DND-41 (cell line): ENCODE results near the gene SNX32.

Source experiments
- ATAC-seq: fragments of 200-7000 bp; cut with Tn5 transposase; 3 replicates; pipeline ENCODE4 v1.9.1; 2021; ENCODE audit warnings: low read depth; ENCODE audit not compliant: insufficient read depth
- DNase-seq: peaks from one replicate; pipeline ENCODE4 v3.0.0-alpha.2; 2020
- H2AFZ ChIP-seq: 2 replicates; pipeline ENCODE4 v1.6.0; 2012; ENCODE audit warnings: low read depth, low read length
- H3K27ac ChIP-seq: 2 replicates; pipeline ENCODE4 v1.5.1; 2012; ENCODE audit warnings: low read length, inconsistent platforms
- H3K27me3 ChIP-seq: fragments of 200-600 bp; sonication (generic); 2 replicates; pipeline ENCODE4 v1.6.0; 2012; ENCODE audit warnings: low read length, mild to moderate bottlenecking, inconsistent platforms; ENCODE audit not compliant: insufficient read depth, poor library complexity
- H3K36me3 ChIP-seq: 2 replicates; pipeline ENCODE4 v1.5.1; 2012; ENCODE audit warnings: low read length, inconsistent platforms; ENCODE audit not compliant: insufficient read depth
- H3K4me1 ChIP-seq: 2 replicates; pipeline ENCODE4 v1.5.1; 2012; ENCODE audit warnings: mild to moderate bottlenecking, low read length; ENCODE audit not compliant: insufficient read depth
- H3K4me2 ChIP-seq: 2 replicates; pipeline ENCODE4 v1.6.0; 2012; ENCODE audit warnings: mild to moderate bottlenecking, moderate library complexity, low read length, inconsistent platforms; ENCODE audit not compliant: insufficient read depth
- H3K4me3 ChIP-seq, 2 experiments: fragments of 200-600 bp in 1 of 2; shearing (Covaris generic) in 1 of 2; 2 replicates each; pipeline ENCODE4 v1.5.1; 2012 to 2016; ENCODE audit warnings: inconsistent platforms in 2 of 2, low read length in 2 of 2, mild to moderate bottlenecking in 2 of 2, low read depth in 1 of 2, moderate library complexity in 1 of 2
- H3K79me2 ChIP-seq: 2 replicates; pipeline ENCODE4 v1.6.0; 2012; ENCODE audit warnings: low read length, inconsistent platforms; ENCODE audit not compliant: insufficient read depth
- H3K9ac ChIP-seq: 2 replicates; pipeline ENCODE4 v1.6.0; 2012; ENCODE audit warnings: low read depth, mild to moderate bottlenecking, inconsistent platforms, low read length, moderate library complexity
- H3K9me3 ChIP-seq: 2 replicates; pipeline ENCODE4 v1.5.1; 2012; ENCODE audit warnings: low read length, moderate library complexity, mild to moderate bottlenecking, inconsistent platforms; ENCODE audit not compliant: insufficient read depth, severe bottlenecking
- H4K20me1 ChIP-seq: 2 replicates; pipeline ENCODE4 v1.6.0; 2012; ENCODE audit warnings: low read length; ENCODE audit not compliant: insufficient read depth
- CTCF ChIP-seq: IDR thresholded peaks from 2 replicates; pipeline ENCODE4 v1.5.1; 2012; ENCODE audit warnings: borderline replicate concordance, low read length, moderate library complexity, mild to moderate bottlenecking; ENCODE audit not compliant: poor library complexity, severe bottlenecking; ENCODE audit errors: extremely low read depth
- EZH2 ChIP-seq: IDR thresholded peaks from 3 replicates; pipeline ENCODE4 v1.6.1; 2012; ENCODE audit warnings: borderline replicate concordance, low read depth, mild to moderate bottlenecking, moderate library complexity, low read length, inconsistent platforms; ENCODE audit not compliant: severe bottlenecking

The SNX32 gene

GRCh38 chr11:65854852-65855837, 21.4 kb downstream of the SNX32 start:
- no peak overlapping the region for H3K9ac ChIP-seq
- H3K9me3 ChIP-seq, result no peaks in the 10 kb centered on the region
- H3K4me3 ChIP-seq, result no peak overlapping the region
- H3K36me3 ChIP-seq, result peaks cover 63% of the 10 kb centered on the region
- H4K20me1 ChIP-seq, result peaks cover 69% of the 10 kb centered on the region
- peaks cover 33% of the 10 kb centered on the region for H3K4me1 ChIP-seq
- H3K27me3 ChIP-seq, result no peaks in the 10 kb centered on the region
- ATAC-seq (no peak), DNase-seq (peak; percentile 6)
- no peak for TF ChIP-seq CTCF
- TF ChIP-seq EZH2, result no peak
- peak overlapping the region; percentile 72; the same call in 1 of the 2 replicates for H3K4me2 ChIP-seq
- H3K79me2 ChIP-seq, result peaks cover 43% of the 10 kb centered on the region
- H2AFZ ChIP-seq, result no peak overlapping the region
- H3K27ac ChIP-seq, result no peak overlapping the region

- H3K4me1 ChIP-seq, result peaks cover 34% of the 10 kb centered on the region
- no peaks in the 10 kb centered on the region for H3K27me3 ChIP-seq
- peak overlapping the region; percentile 72 for H3K4me2 ChIP-seq
- peak overlapping the region; percentile 50 to 72; a peak in 3 of 4 replicates for H3K4me3 ChIP-seq
- H3K9me3 ChIP-seq, result no peaks in the 10 kb centered on the region
- H3K9ac ChIP-seq, result peak overlapping the region; percentile 86
- no peak for ATAC-seq
- peaks cover 50% of the 10 kb centered on the region for H3K79me2 ChIP-seq
- H4K20me1 ChIP-seq, result peaks cover 68% of the 10 kb centered on the region
- DNase-seq, result peak; percentile 2
- H3K36me3 ChIP-seq, result peaks cover 68% of the 10 kb centered on the region
- peak overlapping the region; percentile 84; the same call in 1 of the 2 replicates for H3K27ac ChIP-seq
- TF ChIP-seq CTCF (no peak), EZH2 (no peak)
- no peak overlapping the region for H2AFZ ChIP-seq
Observed at GRCh38 chr11:65855927-65856363, 22.2 kb downstream of the SNX32 start.

- no peak for ATAC-seq
- Histone ChIP-seq H3K4me3 (peak overlapping the region; percentile 50 to 72), H3K4me2 (peak overlapping the region; percentile 72), H3K36me3 (peaks cover 70% of the 10 kb centered on the region), H3K9me3 (no peaks in the 10 kb centered on the region), H3K27ac (peak overlapping the region; percentile 84), H3K9ac (peak overlapping the region; percentile 86), H2AFZ (peak overlapping the region; percentile 1; the same call in 1 of the 2 replicates), H3K79me2 (peaks cover 59% of the 10 kb centered on the region), H3K4me1 (peaks cover 43% of the 10 kb centered on the region), H4K20me1 (peaks cover 68% of the 10 kb centered on the region), H3K27me3 (no peaks in the 10 kb centered on the region)
- peak; percentile 86 for DNase-seq
- TF ChIP-seq EZH2 (no peak), CTCF (no peak)
Observed at GRCh38 chr11:65856689-65857499, 23.1 kb downstream of the SNX32 start.
